ENCODE results near the gene KSR1. TPM values are rescaled to one million over a fixed set of nuclear protein-coding genes. Genes with fewer than 3 reads are reported as not detected.
A peak's percentile ranks its signal among the peaks of the same experiment; 100 is the strongest.

Gene KSR1
- total and polyA plus RNA-seq, 2 experiments from 2014 or later = 7.8 to 53.2 TPM

DNA sequence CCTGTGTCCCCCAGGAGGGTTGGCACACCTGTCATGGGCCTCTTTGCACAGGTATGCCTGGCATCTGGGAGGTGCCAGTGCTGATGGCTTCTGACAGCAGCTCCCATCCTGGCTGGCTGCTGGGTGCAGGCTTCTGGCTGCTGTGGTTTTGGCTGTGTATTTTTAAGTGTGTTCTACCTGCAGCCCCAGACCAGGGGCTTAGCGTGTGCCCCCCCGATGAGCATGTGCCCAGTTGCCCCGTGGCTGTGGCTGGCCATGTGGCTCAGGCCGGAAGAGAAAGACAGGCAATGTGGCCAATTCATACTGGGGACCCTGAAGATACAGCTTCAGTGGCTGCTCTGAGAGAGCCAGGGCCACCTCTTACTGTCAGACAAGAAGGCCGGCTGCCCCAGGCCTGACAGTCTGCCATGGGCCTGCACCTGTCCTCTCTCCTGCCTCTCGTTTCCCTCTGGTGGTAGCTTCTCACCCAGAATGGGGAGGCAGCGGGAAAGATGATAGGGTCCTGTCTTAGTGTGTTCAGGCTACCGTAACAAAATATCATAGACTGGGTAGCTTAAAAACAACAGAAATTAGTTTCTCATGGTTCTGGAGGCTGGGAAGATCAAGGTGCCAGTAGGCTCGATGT, 137.1 kb downstream of the KSR1 start:
- H3K4me3 ChIP-seq = no peak overlapping the region
- Mint-ChIP-seq H3K9me3 (no peaks in the 10 kb centered on the region; the same call in 2 of the 3 replicates), H3K4me1 (peaks cover 14% of the 10 kb centered on the region), H3K27me3 (ENCODE audit: insufficient read depth, low read depth, poor library complexity) (peaks cover 5% of the 10 kb centered on the region), H3K27ac (no peak overlapping the region), H3K36me3 (ENCODE audit: low read depth) (peaks cover 8% of the 10 kb centered on the region; the same call in 1 of the 3 replicates), H3K4me3 (no peak overlapping the region)
- no peak overlapping the region for H3K4me2 ChIP-seq
- DNase-seq (ENCODE audit: low spot score) = no peak
- no peaks in the 10 kb centered on the region for H3F3A ChIP-seq (replicated peaks; ENCODE audit: low read depth)
- H3K27ac ChIP-seq (ENCODE audit: low read depth) = no peak overlapping the region
- peak; percentile 30; the same call in 1 of the 3 replicates for ATAC-seq
- H2AFZ ChIP-seq = no peak overlapping the region
- H3K36me3 ChIP-seq (ENCODE audit: insufficient read depth) = 0 out of 2 replicates have a peak, but pooled peaks cover 5% of the 10 kb centered on the region
- TF ChIP-seq, protein P1, sequence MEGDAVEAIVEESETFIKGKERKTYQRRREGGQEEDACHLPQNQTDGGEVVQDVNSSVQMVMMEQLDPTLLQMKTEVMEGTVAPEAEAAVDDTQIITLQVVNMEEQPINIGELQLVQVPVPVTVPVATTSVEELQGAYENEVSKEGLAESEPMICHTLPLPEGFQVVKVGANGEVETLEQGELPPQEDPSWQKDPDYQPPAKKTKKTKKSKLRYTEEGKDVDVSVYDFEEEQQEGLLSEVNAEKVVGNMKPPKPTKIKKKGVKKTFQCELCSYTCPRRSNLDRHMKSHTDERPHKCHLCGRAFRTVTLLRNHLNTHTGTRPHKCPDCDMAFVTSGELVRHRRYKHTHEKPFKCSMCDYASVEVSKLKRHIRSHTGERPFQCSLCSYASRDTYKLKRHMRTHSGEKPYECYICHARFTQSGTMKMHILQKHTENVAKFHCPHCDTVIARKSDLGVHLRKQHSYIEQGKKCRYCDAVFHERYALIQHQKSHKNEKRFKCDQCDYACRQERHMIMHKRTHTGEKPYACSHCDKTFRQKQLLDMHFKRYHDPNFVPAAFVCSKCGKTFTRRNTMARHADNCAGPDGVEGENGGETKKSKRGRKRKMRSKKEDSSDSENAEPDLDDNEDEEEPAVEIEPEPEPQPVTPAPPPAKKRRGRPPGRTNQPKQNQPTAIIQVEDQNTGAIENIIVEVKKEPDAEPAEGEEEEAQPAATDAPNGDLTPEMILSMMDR (conservative IDR thresholded peaks at IDR 0.05; ENCODE audit: low read depth in 2 of 2) = peak in 1 of 2 experiments; percentile 28; a peak in 2 of 4 replicates
- no peak for TF ChIP-seq JUNB (IDR thresholded peaks at IDR 0.05; ENCODE audit: unreplicated experiment)
- H3K27me3 ChIP-seq (ENCODE audit: insufficient read depth) = no peaks in the 10 kb centered on the region
- no peaks in the 10 kb centered on the region for H3K79me2 ChIP-seq (replicated peaks; ENCODE audit: insufficient read depth)
- no peaks in the 10 kb centered on the region for H4K20me1 ChIP-seq (replicated peaks; ENCODE audit: insufficient read depth)
- H3K4me1 ChIP-seq (ENCODE audit: insufficient read depth) = no peaks in the 10 kb centered on the region; the same call in 1 of the 2 replicates
- no peaks in the 10 kb centered on the region for H3K9me2 ChIP-seq (ENCODE audit: insufficient read depth)

GRCh38 chr17:27593857-27594255, 137.6 kb downstream of the KSR1 start:
- Histone ChIP-seq H2AFZ (no peak overlapping the region), H3K36me3 (ENCODE audit: insufficient read depth) (0 out of 2 replicates have a peak, but pooled peaks cover 5% of the 10 kb centered on the region)
- TF ChIP-seq STAT1 (IDR thresholded peaks at IDR 0.05; ENCODE audit: unreplicated experiment) (no peak), EZH2 (IDR thresholded peaks at IDR 0.05; ENCODE audit: low read depth, unreplicated experiment) (no peak), CREB1 (CRISPR knock-in tag; IDR thresholded peaks at IDR 0.05; ENCODE audit: low read depth) (no peak), EZH2phosphoT487 (IDR thresholded peaks at IDR 0.05; ENCODE audit: unreplicated experiment) (no peak)
- TF ChIP-seq, protein P2, sequence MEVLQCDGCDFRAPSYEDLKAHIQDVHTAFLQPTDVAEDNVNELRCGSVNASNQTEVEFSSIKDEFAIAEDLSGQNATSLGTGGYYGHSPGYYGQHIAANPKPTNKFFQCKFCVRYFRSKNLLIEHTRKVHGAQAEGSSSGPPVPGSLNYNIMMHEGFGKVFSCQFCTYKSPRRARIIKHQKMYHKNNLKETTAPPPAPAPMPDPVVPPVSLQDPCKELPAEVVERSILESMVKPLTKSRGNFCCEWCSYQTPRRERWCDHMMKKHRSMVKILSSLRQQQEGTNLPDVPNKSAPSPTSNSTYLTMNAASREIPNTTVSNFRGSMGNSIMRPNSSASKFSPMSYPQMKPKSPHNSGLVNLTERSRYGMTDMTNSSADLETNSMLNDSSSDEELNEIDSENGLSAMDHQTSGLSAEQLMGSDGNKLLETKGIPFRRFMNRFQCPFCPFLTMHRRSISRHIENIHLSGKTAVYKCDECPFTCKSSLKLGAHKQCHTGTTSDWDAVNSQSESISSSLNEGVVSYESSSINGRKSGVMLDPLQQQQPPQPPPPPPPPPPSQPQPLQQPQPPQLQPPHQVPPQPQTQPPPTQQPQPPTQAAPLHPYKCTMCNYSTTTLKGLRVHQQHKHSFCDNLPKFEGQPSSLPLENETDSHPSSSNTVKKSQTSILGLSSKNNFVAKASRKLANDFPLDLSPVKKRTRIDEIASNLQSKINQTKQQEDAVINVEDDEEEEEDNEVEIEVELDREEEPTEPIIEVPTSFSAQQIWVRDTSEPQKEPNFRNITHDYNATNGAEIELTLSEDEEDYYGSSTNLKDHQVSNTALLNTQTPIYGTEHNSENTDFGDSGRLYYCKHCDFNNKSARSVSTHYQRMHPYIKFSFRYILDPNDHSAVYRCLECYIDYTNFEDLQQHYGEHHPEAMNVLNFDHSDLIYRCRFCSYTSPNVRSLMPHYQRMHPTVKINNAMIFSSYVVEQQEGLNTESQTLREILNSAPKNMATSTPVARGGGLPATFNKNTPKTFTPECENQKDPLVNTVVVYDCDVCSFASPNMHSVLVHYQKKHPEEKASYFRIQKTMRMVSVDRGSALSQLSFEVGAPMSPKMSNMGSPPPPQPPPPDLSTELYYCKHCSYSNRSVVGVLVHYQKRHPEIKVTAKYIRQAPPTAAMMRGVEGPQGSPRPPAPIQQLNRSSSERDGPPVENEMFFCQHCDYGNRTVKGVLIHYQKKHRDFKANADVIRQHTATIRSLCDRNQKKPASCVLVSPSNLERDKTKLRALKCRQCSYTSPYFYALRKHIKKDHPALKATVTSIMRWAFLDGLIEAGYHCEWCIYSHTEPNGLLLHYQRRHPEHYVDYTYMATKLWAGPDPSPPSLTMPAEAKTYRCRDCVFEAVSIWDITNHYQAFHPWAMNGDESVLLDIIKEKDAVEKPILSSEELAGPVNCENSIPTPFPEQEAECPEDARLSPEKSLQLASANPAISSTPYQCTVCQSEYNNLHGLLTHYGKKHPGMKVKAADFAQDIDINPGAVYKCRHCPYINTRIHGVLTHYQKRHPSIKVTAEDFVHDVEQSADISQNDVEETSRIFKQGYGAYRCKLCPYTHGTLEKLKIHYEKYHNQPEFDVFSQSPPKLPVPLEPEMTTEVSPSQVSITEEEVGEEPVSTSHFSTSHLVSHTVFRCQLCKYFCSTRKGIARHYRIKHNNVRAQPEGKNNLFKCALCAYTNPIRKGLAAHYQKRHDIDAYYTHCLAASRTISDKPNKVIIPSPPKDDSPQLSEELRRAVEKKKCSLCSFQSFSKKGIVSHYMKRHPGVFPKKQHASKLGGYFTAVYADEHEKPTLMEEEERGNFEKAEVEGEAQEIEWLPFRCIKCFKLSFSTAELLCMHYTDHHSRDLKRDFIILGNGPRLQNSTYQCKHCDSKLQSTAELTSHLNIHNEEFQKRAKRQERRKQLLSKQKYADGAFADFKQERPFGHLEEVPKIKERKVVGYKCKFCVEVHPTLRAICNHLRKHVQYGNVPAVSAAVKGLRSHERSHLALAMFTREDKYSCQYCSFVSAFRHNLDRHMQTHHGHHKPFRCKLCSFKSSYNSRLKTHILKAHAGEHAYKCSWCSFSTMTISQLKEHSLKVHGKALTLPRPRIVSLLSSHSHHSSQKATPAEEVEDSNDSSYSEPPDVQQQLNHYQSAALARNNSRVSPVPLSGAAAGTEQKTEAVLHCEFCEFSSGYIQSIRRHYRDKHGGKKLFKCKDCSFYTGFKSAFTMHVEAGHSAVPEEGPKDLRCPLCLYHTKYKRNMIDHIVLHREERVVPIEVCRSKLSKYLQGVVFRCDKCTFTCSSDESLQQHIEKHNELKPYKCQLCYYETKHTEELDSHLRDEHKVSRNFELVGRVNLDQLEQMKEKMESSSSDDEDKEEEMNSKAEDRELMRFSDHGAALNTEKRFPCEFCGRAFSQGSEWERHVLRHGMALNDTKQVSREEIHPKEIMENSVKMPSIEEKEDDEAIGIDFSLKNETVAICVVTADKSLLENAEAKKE (CRISPR knock-in tag; IDR thresholded peaks at IDR 0.05) = no peak
- TF ChIP-seq, protein P3, sequence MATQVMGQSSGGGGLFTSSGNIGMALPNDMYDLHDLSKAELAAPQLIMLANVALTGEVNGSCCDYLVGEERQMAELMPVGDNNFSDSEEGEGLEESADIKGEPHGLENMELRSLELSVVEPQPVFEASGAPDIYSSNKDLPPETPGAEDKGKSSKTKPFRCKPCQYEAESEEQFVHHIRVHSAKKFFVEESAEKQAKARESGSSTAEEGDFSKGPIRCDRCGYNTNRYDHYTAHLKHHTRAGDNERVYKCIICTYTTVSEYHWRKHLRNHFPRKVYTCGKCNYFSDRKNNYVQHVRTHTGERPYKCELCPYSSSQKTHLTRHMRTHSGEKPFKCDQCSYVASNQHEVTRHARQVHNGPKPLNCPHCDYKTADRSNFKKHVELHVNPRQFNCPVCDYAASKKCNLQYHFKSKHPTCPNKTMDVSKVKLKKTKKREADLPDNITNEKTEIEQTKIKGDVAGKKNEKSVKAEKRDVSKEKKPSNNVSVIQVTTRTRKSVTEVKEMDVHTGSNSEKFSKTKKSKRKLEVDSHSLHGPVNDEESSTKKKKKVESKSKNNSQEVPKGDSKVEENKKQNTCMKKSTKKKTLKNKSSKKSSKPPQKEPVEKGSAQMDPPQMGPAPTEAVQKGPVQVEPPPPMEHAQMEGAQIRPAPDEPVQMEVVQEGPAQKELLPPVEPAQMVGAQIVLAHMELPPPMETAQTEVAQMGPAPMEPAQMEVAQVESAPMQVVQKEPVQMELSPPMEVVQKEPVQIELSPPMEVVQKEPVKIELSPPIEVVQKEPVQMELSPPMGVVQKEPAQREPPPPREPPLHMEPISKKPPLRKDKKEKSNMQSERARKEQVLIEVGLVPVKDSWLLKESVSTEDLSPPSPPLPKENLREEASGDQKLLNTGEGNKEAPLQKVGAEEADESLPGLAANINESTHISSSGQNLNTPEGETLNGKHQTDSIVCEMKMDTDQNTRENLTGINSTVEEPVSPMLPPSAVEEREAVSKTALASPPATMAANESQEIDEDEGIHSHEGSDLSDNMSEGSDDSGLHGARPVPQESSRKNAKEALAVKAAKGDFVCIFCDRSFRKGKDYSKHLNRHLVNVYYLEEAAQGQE (IDR thresholded peaks at IDR 0.05; ENCODE audit: unreplicated experiment) = no peak

More at GRCh38 chr17:27593857-27594255, 137.6 kb downstream of the KSR1 start:
- no peak overlapping the region for H3K27ac Mint-ChIP-seq
- H3K4me1 ChIP-seq (ENCODE audit: insufficient read depth) = no peaks in the 10 kb centered on the region; the same call in 1 of the 2 replicates
- H3K4me1 Mint-ChIP-seq = peaks cover 19% of the 10 kb centered on the region
- ATAC-seq (no peak), DNase-seq (ENCODE audit: low spot score) (no peak)
- H3F3A ChIP-seq (replicated peaks; ENCODE audit: low read depth) = no peaks in the 10 kb centered on the region
- H3K27me3 ChIP-seq (ENCODE audit: insufficient read depth) = no peaks in the 10 kb centered on the region
- no peaks in the 10 kb centered on the region for H3K9me2 ChIP-seq (ENCODE audit: insufficient read depth)
- H3K27ac ChIP-seq (ENCODE audit: low read depth) = no peak overlapping the region
- peaks cover 11% of the 10 kb centered on the region; the same call in 1 of the 3 replicates for H3K36me3 Mint-ChIP-seq (ENCODE audit: low read depth)
- no peak overlapping the region for H3K4me3 Mint-ChIP-seq
- no peaks in the 10 kb centered on the region for H3K79me2 ChIP-seq (replicated peaks; ENCODE audit: insufficient read depth)
- peaks cover 4% of the 10 kb centered on the region for H3K27me3 Mint-ChIP-seq (ENCODE audit: insufficient read depth, low read depth, poor library complexity)
- H3K4me2 ChIP-seq = no peak overlapping the region
- H4K20me1 ChIP-seq (replicated peaks; ENCODE audit: insufficient read depth) = no peaks in the 10 kb centered on the region
- H3K4me3 ChIP-seq = no peak overlapping the region
- no peaks in the 10 kb centered on the region; the same call in 2 of the 3 replicates for H3K9me3 Mint-ChIP-seq
